Stimulated activated CD8-positive, alpha-beta memory T cell treated with anti-CD3 and anti-CD28 coated beads, Interleukin-15, amount 100 ng/mL, for 24 hours (primary cell): ENCODE data around the gene C1QTNF6.

Source experiments
- DNase-seq: peaks from one replicate; pipeline ENCODE4 v3.0.0-alpha.2; 2020; ENCODE audit warnings: low read depth

The C1QTNF6 gene

DNA sequence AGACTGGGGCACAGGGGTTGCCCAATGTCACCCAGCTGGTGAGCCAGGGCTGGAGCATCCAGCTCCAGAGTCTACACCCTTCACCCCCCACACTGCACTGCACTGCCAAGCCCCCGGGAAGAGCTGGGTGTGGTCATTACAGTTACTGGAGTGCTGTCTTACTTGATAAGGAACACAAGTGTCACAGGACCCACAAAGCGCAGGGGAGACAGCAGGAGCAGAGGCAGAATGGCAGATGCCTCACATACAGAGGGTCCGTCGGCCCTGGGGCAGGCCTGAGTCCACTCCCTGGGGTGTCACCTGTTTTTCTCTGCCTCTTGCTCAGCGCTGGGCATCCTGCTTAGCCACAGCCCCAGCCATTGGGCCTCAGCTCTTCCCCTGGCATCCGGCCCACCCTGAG is 46.1 kb downstream of the C1QTNF6 start:
- no peak for DNase-seq

DNA sequence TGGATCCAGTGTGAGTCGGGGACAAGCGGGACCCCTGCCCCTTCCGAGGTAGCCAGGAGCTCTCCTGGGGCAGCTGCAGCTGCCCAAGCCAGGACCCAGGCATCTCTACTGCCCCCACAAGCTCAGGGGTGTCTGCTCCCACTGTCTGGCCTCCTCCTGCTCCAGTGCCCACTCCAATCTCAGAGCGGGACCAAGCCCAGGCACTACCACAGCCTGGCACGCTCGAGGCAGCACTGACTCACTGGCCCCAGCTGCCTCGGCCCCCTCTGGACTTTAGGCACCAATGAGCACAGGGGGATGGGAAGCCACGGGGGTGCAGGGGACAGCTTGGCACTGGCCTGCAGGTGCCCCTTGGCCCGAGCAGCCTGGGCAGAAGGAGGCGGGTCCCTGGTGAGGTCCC is 46.6 kb downstream of the C1QTNF6 start:
- no peak for DNase-seq

DNA sequence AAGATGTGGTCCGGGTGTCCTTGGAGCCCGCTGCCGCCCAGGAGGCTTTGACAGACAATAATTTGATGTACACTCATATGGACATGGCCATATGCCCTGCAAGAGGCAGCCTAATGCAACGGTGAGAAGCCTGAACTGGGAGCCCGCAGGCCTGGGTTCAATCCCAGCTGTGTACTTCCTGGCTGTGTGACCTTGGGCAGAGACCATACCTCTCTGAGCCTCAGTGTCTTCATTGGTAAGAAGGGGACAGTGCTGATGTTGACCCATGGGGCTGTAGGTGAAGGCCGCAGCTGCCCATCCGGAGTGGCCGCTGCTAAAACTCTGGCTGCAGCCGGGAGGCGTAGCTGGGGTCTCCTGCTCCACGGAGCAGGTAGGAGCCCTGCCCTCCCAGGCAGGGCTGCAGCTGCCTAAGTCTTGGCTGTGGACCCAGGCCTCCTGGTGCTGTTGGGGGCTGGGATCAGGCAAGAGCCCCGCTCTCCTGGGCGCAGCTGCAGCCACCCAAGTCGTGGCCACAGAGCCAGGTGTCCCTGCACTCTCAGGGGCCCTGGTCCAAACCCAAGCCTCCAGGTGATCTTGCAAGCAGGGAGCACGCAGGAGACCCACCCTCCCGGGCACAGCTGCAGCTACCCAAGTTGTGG is 47.2 kb downstream of the C1QTNF6 start:
- DNase-seq, result no peak

DNA sequence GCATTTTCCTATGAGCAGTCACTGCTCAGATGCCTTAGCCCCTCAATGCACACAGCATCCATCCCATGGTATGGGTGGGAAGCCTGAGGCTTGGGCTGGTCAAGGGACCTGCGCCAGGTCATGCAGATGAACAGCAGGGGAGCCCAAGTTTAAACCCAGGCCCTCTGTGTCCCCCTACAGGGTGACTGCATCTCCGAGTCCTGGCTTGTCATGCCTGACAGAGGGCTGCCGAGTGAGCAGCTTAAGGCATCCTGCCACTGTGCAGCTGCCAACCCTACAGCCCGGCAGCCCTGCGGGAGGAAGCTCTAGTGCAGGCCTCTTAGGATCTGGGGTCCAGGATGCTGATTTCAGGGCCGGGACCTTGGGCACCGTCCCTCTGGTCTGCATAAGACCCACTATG is 48.3 kb downstream of the C1QTNF6 start:
- no peak for DNase-seq

DNA sequence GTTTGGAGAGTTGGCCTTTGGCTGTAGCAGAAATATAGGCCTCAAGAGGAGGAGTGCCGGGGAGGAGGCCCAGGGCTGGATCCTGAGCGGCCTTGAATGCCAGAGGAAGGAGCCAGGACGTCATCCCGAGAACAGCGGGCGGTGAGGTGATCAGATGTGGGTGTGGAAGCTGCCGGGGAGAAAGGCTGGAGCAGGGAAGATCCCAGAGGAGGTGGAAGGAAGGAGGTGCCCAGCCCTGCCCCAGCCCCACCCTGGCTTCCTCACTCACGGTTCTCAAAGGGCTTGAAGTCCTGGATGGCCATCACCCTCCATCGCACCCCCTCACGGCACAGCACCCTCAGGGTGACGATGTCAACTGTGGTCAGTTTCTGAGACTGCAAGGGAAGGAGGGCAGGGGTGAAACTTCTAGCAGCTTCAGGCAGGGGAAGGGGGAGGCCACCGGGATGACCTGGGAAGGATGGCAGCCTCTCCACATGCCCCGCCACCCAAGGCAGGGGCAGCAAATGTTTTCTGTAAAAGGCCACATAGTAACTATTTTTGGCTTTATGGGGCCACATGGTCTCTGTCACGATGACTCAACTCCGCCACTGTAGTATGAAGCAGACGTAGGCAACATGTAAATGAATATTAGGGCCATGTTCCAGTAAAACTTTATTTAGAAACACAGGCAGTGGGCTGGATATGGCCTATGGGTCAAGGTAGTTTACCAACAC is 49.0 kb downstream of the C1QTNF6 start:
- DNase-seq, result no peak

DNA sequence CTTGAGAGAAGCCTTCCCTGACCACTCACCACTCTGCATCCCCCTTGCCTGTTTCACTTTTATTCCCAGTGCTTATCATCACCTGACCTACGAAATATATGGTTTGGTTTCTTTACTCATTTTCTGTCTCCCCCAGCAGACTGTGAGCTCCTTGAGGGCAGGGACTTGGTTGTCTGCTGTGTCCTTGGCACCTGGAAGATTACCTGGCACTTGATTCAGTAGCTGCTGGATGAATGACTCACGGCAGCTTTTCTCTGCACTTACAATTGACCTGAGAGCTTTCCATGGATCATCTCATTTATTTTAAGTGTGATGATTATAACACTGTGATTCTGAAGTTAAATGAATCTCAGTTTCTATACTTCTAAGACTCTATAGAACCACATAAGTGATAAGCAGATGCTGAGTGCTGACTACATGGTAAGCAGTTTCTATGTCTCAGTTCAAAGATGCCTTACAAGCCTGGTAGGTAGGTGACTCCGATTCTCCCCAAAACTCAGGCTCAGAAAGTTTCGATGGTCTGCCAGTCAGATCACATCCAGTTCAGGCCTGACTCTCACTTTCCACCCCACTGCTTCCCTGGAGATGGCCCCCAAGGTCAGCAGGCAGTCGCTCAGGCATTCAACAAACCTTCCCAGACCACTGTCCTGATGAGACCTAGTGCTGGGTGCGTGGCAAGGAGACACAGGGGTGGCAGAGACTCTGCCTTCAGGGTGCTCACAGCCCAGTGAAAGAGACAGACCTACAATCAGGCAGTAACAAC is 50.0 kb downstream of the C1QTNF6 start:
- DNase-seq, result no peak

DNA sequence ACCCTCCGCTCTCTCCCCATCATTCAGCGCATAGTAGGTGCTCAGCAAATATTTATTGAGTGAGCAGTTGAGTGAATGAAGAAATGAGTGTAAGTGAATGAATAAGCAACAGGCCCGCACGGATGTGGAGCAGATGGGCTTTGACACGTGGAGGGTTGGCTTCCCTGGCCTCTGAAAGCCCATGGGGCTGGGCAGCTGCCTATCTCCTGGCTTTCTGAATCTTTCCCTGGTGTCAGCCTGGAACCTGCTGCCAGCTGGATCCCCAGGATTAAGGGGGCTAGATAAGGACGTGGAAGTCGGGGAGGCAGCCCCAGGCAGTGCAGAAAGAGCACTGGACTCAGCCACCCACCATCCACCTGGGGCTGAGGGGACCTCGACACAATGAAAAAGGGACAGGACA is 50.9 kb downstream of the C1QTNF6 start:
- no peak for DNase-seq

DNA sequence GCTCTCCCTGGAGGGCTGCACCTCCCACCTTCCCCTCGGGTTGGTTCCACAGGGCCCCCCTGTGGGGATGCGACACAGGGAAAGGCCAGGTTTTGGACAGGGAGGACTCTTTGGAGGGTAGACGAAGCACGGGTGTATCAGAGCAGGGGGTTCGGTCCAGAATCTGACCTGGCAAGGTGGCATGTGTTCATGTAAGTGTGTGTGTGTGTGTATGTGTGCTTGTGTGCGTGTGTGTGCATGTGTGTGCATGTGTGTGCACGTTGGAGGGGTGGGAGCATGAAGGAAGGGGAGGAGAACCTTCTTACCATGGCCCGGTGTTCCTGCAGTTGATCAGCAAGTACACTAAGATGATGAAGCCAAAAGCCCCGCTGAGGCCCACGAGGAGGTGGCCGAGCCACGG is 53.0 kb downstream of the C1QTNF6 start:
- DNase-seq, result no peak

DNA sequence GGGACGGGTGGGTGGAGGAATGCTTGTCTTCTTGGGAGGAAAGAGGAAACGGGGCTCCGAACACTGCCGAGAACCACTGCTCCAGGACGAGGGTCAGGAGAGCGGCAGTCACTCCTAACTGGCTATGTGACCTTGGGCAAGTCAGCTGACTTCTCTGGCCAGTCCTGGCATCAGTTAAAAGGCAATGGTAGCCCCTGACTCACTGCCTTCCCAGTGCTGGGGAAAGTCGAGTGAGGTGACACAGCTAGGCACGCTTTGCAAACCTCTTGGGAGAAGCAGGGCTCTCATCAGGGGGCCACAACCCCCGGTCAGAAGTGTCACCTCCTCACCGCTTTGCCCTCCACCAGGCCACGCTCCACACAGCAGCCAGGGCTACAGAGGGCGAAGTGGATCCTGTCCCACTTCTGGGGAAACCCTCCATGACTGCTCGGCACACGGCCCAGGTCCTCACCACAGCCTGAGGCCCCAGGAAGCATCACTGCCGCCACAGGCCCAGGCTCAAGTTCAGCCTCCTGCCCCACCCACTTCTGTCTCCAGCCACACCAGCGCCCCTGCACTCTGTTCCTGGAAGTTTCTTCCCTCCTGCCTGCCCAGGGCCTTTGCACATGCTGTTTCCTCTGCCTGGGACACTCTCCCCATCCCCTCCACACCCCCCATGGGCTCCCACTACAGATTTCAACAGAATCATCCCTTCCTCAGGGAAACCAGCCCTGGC is 54.6 kb downstream of the C1QTNF6 start:
- DNase-seq, result no peak

DNA sequence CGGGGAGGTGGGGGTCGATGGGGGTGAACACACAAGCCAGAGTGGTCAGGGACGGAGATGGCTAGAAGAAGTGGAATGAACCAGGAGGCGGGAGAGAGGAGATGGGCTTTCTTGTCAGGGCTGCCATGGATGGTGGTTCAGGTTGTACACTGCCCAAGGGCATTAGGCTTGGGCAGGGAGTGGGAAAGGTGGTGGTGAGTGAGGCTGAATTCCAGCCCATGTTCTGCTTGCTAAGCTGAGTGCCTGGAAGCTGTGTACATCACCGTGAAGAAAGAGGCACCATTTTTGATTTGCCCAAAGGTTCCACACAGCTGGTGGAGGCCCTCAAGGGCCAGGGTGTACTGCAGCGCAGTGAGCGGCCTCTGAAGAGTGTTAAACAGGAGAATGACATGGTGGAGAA is 55.3 kb downstream of the C1QTNF6 start:
- DNase-seq, result no peak
